H1 (cell line): Measurements from ENCODE around the gene ZNF837. TPM values are rescaled to one million over a fixed set of nuclear protein-coding genes. Genes with fewer than 3 reads are reported as not detected.

Experiments
- CHD7 ChIP-seq: fragments of 300-600 bp; sonication (generic); IDR thresholded peaks from 2 replicates; pipeline ENCODE4 v1.7.1; 2012; ENCODE audit warnings: low read length, moderate library complexity, mild to moderate bottlenecking, inconsistent platforms; ENCODE audit not compliant: insufficient replicate concordance
- CREB1 ChIP-seq: IDR thresholded peaks from 2 replicates; pipeline ENCODE4 v1.6.1; 2012; ENCODE audit warnings: inconsistent platforms
- JUN ChIP-seq: IDR thresholded peaks from 2 replicates; pipeline ENCODE4 v1.6.1; 2011; ENCODE audit warnings: low read depth, mild to moderate bottlenecking, improper control_type of control experiment, low read length
- NRF1 ChIP-seq: IDR thresholded peaks from 2 replicates; pipeline ENCODE4 v1.6.1; 2011; ENCODE audit warnings: mild to moderate bottlenecking, low read depth, low read length, improper control_type of control experiment
- SUZ12 ChIP-seq: fragments of 200-600 bp; sonication (generic); IDR thresholded peaks from 2 replicates; pipeline ENCODE4 v1.6.1; 2012; ENCODE audit warnings: mild to moderate bottlenecking, inconsistent platforms, low read length, moderate library complexity, mixed read lengths
- USF2 ChIP-seq: IDR thresholded peaks from 2 replicates; pipeline ENCODE4 v1.6.1; 2011; ENCODE audit warnings: low read length, improper control_type of control experiment
- polyA plus RNA-seq, 7 experiments: library from polyadenylated mRNA; depleted of rRNA in 3 of 7; stranded (reverse) in 5 of 7; unstranded in 2 of 7; fragments of >200 nt in 5 of 7; fragments of 200-250 nt in 2 of 7; gene quantifications; 1 replicate in 5 of 7; 2 replicates in 1 of 7; 4 replicates in 1 of 7; pipeline versions ENCODE4 v1.2.1 to v1.2.3, GENCODE V29; 2011 to 2013; ENCODE audit warnings: missing spikeins in 2 of 7, mixed read lengths in 2 of 7
- total RNA-seq: library from RNA; stranded (reverse); fragmentation: NEBNext Ultra II Directional; extraction: Animal tissue kit (Norgen Biotek cat#: 25700); gene quantifications from 2 replicates; pipeline ENCODE4 v1.2.1, GENCODE V29; 2021

Gene ZNF837
- total and polyA plus RNA-seq, 2 of the 8 experiments (the other 6 are each of a cell fraction or from before 2014, with no cell fraction given): 1.9 to 3.3 TPM

GRCh38 chr19:58330458-58330857 lies 50.4 kb downstream of the ZNF837 start (continued):
- TF ChIP-seq CHD7 (no peak), USF2 (no peak), NRF1 (no peak), JUN (no peak), SUZ12 (no peak), CREB1 (no peak)
